ENCODE measurements around the gene HLA-DQA1.
"Not testable (repeated sequence)": the region's sequence is repeated elsewhere in the genome, so short reads cannot be mapped to it uniquely, and the experiment has no call there.

HLA-DQA1 gene

GRCh38 chr6:32622545-32623401 is 14.4 kb upstream of the HLA-DQA1 start:
- peak; percentile 17 to 44 for DNase-seq

GRCh38 chr6:32623693-32624092 is 13.5 kb upstream of the HLA-DQA1 start:
- no peak for DNase-seq

DNA sequence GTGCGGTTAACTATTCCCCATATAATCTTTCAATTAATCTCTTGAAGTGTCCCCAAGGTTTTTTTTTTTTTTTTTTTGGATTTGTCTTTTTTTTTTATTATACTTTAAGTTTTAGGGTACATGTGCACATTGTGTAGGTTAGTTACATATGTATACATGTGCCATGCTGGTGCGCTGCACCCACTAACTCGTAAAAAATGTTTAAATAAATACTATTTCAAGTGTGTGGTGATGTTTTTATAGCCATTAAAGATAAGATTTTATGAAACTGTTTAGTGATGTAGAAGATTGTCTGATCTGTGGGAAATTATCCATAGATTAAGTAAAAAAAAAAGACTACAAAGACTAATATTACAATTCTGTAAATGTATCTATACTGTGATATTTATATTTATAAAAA is 12.6 kb upstream of the HLA-DQA1 start:
- DNase-seq, result no peak

- DNase-seq, result no peak
These were observed 12.1 kb upstream of the HLA-DQA1 start for GRCh38 chr6:32625137-32625536.

GRCh38 chr6:32627249-32627648 is 10.0 kb upstream of the HLA-DQA1 start:
- no peak for DNase-seq

DNA sequence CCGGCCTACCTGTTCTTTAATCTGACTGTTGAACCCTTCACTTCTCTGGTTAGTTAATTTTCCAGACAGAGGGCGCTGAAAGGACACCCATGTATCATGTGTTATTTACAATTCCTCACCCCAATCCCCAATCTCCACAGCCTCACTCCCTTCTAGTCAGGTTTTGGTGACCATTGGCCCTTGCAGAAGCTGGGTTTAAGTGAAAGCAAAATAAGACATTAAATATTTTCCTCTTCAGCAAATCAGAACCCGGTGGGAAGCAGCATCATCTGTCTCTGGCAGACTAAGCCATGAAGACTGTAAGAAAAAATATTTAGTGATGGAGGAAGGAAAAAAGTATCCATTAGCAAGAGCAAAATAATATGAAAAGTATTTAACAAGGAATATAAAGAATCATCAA is 9.4 kb upstream of the HLA-DQA1 start:
- peak in 1 of 2 experiments; percentile 21 for DNase-seq

DNA sequence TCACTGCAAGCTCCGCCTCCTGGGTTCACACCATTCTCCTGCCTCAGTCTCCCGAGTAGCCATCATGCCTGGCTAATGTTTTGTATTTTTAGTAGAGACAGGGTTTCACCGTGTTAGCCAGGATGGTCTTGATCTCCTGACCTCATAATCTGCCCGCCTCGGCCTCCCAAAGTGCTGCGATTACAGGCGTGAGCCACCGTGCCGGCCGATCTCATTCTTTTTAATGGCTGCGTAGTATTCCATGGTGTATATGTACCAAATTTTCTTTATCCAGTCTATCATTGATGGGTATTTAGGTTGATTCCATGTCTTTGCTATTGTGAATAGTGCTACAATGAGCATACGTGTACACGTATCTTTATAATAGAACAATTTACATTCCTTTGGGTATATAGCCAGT is 7.4 kb upstream of the HLA-DQA1 start:
- DNase-seq, result not testable (repeated sequence)

DNA sequence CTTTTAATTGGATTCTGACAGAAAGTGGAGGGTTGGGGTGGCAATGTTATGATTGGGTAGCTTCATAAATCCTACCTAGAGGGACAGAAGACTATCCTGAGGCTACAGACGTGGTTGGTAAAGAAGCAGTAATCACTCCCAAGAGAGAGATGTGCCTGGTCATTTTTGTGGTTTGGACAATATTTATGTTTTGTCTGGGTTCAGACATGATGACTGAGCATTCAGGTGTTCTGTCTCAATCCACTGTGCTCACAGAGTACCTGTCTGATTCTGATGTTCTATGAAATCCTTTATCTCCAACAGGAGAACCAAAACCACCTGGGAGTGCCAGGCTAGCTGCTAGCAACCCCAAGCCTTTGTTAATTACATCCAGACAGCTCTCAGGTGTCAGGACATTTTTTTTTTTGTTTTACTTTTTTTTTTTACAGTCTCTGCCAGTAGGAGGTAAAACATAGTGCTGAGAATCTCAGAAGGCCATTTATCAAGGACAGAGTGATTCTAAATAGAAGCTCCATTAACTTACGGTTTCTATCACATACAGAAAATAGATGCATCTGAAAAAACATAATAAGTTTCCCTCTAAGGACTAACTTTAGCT is 1.6 kb upstream of the HLA-DQA1 start:
- DNase-seq, result no peak

DNA sequence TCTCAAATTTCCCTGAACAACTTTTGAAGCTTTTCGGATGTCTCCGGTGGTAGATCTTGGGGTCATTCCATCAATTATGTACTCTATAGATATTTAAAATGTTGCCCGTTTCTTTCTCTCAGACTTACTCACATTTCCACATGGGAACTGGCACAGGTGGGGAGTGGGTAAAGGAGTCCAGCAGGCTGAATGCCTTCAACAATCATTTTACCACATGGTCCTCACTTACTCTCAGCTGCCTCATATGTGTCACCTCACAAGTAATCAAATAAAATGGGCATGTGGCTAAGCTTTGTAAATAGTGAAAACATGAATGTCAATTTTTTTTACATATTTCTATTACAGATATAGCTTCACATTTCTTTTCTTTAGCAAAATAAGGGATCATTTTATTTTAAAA is 677 bp downstream of the HLA-DQA1 start:
- DNase-seq, result no peak

GRCh38 chr6:32638532-32639219 is 1.5 kb downstream of the HLA-DQA1 start:
- DNase-seq, result no peak

DNA sequence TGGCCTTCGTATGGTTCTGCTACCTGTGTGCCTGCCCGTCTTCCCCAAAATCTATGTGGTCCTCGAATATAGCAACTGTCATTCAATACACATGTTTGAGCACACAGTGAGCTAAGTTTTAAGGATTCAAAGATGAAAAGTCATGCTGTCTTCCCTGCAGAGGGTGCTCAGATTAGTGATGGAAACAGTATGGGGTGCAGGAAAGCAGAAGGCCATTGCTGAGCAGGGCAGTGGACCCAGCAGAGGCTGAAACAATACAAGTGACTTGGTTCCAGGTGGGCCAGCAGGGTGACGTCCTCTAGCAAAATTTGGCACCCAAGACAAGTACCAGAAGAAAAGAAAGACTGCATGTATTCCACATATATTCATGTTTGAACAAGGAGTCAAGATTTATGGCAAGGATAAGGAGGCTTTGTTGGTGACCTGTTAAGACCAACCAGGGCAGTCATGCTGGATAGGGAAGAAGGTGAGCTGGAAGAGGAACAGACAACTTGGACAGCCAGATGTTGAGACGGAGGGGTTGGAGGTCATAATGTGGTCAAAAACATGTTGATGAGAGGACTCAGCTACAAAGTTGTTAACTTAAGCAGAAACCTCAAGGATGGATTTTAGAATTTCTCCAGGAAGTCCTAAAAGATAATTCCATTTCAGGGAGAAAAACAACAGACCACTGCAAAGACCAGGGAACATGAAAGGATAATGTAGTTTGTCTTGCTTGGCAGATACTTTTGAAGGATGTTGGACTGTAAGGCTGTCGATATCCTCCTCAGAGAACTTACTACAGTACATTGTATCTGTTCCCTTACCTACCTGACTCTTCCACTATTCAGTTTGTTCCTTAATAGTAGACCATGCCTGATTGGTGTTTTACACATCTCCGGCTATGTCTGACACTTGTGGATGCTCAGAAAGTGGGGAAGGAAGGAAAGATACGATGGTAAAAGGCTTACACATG is 2.5 kb downstream of the HLA-DQA1 start:
- DNase-seq, result no peak

- no peak for DNase-seq
These were observed 3.9 kb downstream of the HLA-DQA1 start for GRCh38 chr6:32641122-32641521.

DNA sequence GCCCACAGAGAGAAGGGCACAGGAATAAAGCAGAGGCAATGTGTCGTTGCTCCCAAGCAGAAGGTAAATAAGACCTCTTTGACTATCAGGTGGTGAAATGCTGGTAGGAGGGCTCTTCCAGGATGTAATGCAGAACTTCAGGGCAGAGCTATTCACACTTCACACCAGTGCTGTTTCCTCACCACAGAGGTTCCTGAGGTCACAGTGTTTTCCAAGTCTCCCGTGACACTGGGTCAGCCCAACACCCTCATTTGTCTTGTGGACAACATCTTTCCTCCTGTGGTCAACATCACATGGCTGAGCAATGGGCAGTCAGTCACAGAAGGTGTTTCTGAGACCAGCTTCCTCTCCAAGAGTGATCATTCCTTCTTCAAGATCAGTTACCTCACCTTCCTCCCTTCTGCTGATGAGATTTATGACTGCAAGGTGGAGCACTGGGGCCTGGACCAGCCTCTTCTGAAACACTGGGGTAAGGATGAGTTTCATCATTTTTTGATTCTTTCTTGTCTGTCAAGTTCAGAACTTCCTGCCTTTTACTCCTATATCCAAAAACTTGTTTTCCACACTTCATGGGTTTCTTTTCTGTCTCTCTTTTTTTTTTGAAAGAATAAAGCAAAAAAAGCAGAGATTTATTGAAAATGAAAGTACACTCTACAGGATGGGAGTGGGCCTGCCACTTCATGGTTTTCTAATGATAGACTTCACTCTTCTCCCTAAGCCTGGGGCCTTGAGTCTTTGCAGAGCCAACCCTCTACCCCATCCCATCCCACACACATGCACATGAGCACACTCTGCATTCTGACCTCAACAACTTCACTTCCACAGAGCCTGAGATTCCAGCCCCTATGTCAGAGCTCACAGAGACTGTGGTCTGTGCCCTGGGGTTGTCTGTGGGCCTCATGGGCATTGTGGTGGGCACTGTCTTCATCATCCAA is 4.8 kb downstream of the HLA-DQA1 start:
- DNase-seq, result not testable (repeated sequence)

DNA sequence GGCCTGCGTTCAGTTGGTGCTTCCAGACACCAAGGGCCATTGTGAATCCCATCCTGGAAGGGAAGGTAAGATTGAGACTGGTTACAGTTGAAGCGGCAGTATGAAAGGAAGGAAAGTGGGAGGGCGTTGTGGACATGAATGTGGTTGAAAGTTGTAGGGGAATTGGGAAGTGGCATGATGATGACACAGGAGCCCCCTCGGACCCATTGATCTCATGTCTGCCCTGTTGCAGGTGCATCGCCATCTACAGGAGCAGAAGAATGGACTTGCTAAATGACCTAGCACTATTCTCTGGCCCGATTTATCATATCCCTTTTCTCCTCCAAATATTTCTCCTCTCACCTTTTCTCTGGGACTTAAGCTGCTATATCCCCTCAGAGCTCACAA is 5.5 kb downstream of the HLA-DQA1 start:
- no peak for DNase-seq

DNA sequence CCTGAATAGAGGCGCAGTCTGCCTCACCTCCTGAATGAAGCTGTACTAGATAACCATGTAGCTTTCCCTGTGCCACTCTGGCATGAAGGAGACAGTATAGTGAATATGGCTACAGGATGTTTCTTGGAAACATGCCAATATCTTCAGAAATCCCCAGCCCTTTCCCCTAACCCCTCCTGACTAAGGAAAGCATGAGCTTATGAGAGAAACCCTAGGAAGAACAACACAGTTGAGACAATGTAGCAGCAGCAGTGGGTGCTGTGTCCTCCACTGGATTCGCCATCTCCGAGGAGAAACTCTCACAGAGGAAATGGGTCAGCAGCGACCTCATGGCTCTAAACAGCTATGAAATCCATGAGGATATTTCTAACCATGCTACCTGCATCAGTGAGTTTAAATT is 6.7 kb downstream of the HLA-DQA1 start:
- no peak for DNase-seq

DNA sequence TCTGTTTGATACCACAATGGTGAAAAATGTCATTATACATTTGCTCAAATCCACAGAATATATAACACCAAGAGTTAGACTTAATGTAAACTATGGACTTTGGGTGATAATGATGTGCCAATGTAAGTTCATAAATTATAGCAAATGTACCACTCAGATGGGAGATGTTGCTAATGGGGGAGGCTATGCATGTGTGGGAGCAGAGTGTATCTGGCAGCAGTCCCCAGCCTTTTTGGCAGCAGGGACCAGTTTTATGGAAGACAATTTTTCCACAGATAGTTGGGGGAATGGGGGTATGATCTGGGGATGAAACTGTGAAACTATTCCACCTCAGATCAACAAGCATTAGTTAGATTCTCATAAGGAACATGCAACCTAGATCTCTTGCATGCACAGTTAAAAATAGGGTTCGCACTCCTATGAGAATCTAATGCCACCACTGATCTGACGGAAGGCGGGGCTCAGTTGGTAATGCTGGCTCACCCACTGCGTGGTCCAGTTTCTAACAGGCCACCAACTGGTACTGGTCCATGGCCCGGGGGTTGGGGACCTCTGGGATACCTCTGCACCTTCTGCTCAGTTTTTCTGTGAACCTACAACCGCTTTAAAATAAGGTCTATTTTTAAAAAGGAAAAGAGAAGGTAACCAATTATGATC is 8.0 kb downstream of the HLA-DQA1 start:
- no peak for DNase-seq

DNA sequence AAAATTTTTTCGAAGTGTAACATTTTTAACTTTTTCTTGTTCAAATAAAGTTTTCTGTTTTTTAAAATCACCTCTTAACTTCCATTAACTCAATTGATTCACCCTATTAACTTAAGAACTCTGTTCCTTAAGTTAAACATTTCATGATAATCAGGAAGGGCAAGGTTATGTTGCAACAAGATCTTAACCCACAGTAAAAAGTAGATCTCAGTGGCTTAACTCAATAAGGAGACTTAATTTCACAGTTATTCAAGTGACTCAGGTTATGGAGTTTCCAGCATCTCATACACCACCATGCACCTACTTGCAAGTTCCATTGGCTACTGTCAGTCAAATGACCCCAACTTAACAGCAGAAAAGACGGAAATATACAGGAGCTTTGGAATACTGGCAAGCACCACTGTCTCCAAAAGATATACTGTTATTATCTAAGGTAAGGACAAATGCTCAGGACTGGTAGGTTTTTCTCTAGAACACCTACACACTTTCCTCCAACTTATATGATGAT is 18.1 kb downstream of the HLA-DQA1 start:
- DNase-seq, result no peak

DNA sequence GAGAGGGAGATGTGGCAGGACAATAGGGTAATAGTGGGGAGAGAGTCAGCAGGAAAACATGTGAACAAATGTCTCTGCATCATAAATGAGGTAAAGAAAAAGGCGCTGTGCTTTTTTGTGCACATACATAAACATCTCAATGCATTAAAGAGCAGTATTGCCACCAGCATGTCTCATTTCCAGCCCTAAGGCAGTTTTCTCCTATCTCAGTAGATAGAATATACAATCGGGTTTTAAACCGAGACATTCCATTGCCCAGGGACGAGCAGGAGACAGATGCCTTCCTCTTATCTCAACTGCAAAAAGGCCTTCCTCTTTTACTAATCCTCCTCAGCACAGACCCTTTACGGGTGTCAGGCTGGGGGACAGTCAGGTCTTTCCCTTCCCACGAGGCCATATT is 20.1 kb downstream of the HLA-DQA1 start:
- DNase-seq, result not testable (repeated sequence)

GRCh38 chr6:32657819-32658218 is 20.6 kb downstream of the HLA-DQA1 start:
- DNase-seq, result not testable (repeated sequence)

DNA sequence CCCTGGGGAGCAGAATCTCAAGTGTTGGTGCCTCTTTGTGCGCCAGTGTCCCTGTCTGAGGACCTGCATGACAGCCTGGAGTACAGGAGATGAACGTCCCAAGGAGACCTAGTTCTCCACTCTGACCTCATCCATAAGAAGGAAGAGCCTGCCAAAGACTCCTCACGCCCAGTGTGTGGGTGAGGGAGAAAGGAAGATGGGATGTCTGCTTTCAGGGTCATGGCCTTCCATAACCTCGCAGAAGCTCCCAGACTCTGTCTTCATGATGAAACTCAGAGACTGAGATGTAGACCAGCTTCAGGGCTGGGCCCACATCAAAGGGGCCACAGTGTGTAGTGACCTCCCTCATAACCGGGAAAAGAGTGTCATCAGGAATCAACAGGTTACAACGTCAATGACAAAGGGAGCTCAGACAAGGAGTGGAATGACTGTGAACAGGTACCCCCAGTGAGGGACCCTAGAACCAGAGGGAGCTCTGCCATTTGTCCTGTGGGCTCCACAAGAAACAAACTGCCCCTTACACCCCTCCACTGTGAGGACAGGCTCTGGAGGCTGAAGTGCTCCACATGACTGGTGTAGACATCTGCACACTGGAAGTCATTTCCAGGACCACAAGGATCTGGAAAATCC is 21.2 kb downstream of the HLA-DQA1 start:
- DNase-seq, result no peak
